ENCODE results near the gene VDR.

DNA sequence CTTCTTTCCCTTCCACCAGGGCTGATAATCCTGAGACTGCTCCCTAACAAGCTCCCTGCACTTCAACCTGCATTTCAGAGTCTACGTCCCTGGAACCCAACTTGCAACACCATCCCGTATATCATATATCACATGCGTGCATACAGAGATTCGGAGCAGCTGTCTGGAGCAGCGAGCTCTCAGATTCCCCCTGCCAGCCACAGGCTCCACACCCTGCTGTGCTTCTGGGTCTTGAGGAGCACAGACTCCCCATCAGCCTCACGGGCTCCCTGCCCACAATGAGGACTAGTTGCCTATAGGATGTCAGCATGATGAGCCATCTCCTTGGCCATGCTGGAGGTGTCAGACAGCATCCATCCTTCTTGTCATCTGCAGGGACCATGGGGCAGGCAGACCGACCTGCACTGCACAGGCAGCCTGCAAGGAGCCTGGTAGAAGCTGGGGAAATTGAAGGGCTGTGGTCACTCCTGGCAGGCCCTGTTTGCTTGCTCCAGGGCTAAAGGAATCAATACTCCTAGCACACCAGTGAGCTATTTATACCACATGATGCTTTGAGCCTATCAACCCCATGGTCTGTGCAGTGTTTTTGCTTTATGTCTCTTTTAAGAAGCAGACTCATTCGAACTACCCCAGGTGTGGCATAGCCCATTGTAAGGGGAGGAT is 65.4 kb downstream of the VDR start:
- TF ChIP-seq EZH2 (IDR thresholded peaks at IDR 0.05; ENCODE audit: low read length) = no peak
- TF ChIP-seq, protein P1, sequence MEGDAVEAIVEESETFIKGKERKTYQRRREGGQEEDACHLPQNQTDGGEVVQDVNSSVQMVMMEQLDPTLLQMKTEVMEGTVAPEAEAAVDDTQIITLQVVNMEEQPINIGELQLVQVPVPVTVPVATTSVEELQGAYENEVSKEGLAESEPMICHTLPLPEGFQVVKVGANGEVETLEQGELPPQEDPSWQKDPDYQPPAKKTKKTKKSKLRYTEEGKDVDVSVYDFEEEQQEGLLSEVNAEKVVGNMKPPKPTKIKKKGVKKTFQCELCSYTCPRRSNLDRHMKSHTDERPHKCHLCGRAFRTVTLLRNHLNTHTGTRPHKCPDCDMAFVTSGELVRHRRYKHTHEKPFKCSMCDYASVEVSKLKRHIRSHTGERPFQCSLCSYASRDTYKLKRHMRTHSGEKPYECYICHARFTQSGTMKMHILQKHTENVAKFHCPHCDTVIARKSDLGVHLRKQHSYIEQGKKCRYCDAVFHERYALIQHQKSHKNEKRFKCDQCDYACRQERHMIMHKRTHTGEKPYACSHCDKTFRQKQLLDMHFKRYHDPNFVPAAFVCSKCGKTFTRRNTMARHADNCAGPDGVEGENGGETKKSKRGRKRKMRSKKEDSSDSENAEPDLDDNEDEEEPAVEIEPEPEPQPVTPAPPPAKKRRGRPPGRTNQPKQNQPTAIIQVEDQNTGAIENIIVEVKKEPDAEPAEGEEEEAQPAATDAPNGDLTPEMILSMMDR (optimal IDR thresholded peaks at IDR 0.05 in 1 of 3, IDR thresholded peaks at IDR 0.05 in 1 of 3, conservative IDR thresholded peaks at IDR 0.05 in 1 of 3; ENCODE audit: extremely low read depth in 1 of 3, insufficient read depth in 2 of 3, low read length in 3 of 3) = no peak
